B cell (primary cell): ENCODE results near the gene CCL23. TPM values are rescaled to one million over a fixed set of nuclear protein-coding genes. Genes with fewer than 3 reads are reported as not detected.

Source experiments
- ATAC-seq: fragments of 200-7000 bp; cut with Tn5 transposase; one replicate; pipeline ENCODE4 v1.10.0; 2021; ENCODE audit warnings: low read depth, mild to moderate bottlenecking, moderate number of reproducible peaks, moderate library complexity
- CTCF ChIA-PET: fragments of 350-600 bp; sonication (Branson Sonifier 250); formaldehyde crosslinking; loops from one replicate; lab custom pipeline; 2021; ENCODE audit warnings: antibody characterized with exemption, inconsistent platforms; lab: Charles Lee
- POLR2A ChIA-PET: fragments of 350-600 bp; sonication (Branson Sonifier 250); formaldehyde crosslinking; loops from one replicate; lab custom pipeline; 2021; ENCODE audit warnings: antibody characterized with exemption; lab: Charles Lee
- DNase-seq: peaks from one replicate; pipeline ENCODE4 v3.0.0; 2013
- H2AFZ ChIP-seq: 2 replicates; pipeline ENCODE4 v1.6.1; 2012; ENCODE audit warnings: mild to moderate bottlenecking, low read depth, low read length; ENCODE audit not compliant: insufficient read depth, poor library complexity, severe bottlenecking
- H3K27ac ChIP-seq, 2 donors: 1 replicate in 1 of 2; 2 replicates in 1 of 2; pipeline ENCODE4 v1.5.1; 2012 to 2013; ENCODE audit warnings: low read length in 2 of 2, mild to moderate bottlenecking in 2 of 2, moderate library complexity in 1 of 2
- H3K27me3 ChIP-seq, 4 experiments: fragments of 200-600 bp in 1 of 4; sonication (generic) in 1 of 4; replicated peaks in 1 of 4; 1 replicate in 2 of 4; 2 replicates in 2 of 4; pipeline versions ENCODE4 v1.6.1 to v1.7.0; 2013 to 2016; ENCODE audit warnings: low read length in 3 of 4, mild to moderate bottlenecking in 2 of 4, mixed read lengths in 1 of 4, moderate library complexity in 1 of 4; ENCODE audit not compliant: insufficient read depth in 4 of 4, control insufficient read depth in 3 of 4; ENCODE audit errors: control extremely low read depth in 1 of 4
- H3K36me3 ChIP-seq, 2 experiments: replicated peaks in 1 of 2; 1 replicate in 1 of 2; 2 replicates in 1 of 2; pipeline versions ENCODE4 v1.6.1 to v1.7.1; 2013; ENCODE audit warnings: low read length in 1 of 2; ENCODE audit not compliant: insufficient read depth in 2 of 2, control insufficient read depth in 1 of 2; ENCODE audit errors: control extremely low read depth in 1 of 2, extremely low read depth in 1 of 2
- H3K4me1 ChIP-seq, 2 donors: fragments of 200-600 bp in 1 of 2; sonication (generic) in 1 of 2; 1 replicate in 1 of 2; 2 replicates in 1 of 2; pipeline versions ENCODE4 v1.5.1 to v1.6.1; 2013 to 2017; ENCODE audit warnings: low read length in 2 of 2; ENCODE audit not compliant: control insufficient read depth in 2 of 2, insufficient read depth in 2 of 2
- H3K4me2 ChIP-seq: replicated peaks from 2 replicates; pipeline ENCODE3; 2012; ENCODE audit warnings: mild to moderate bottlenecking, low read depth, low read length; ENCODE audit not compliant: poor library complexity, severe bottlenecking
- H3K4me3 ChIP-seq, 5 experiments: fragments of 200-600 bp in 1 of 5; sonication (generic) in 1 of 5; 1 replicate in 3 of 5; 2 replicates in 2 of 5; pipeline versions ENCODE4 v1.5.1 to v1.7.0; 2011 to 2016; ENCODE audit warnings: low read length in 4 of 5, mild to moderate bottlenecking in 4 of 5, low read depth in 2 of 5, control low read depth in 1 of 5, moderate library complexity in 1 of 5; ENCODE audit not compliant: insufficient read depth in 1 of 5; ENCODE audit errors: control extremely low read depth in 1 of 5, extremely low read depth in 1 of 5
- H3K79me2 ChIP-seq: fragments of 200-600 bp; sonication (generic); one replicate; pipeline ENCODE4 v1.6.0; 2016; ENCODE audit warnings: low read length; ENCODE audit not compliant: control insufficient read depth, insufficient read depth
- H3K9ac ChIP-seq: fragments of 200-600 bp; sonication (generic); 2 replicates; pipeline ENCODE4 v1.6.1; 2017; ENCODE audit warnings: mild to moderate bottlenecking, low read length, moderate library complexity
- H3K9me3 ChIP-seq, 3 donors: one replicate each; pipeline versions ENCODE4 v1.6.1 to v1.7.1; 2013; ENCODE audit warnings: low read length in 2 of 3; ENCODE audit not compliant: control insufficient read depth in 2 of 3, insufficient read depth in 1 of 3; ENCODE audit errors: control extremely low read depth in 1 of 3
- H4K20me1 ChIP-seq: 2 replicates; pipeline ENCODE4 v1.6.0; 2012; ENCODE audit warnings: mild to moderate bottlenecking, low read length; ENCODE audit not compliant: insufficient read depth, control insufficient read depth, poor library complexity, severe bottlenecking
- H3K27ac Mint-ChIP-seq: one replicate; pipeline ENCODE4 v1.8.0; 2021; ENCODE audit warnings: mixed read lengths
- H3K27me3 Mint-ChIP-seq: one replicate; pipeline ENCODE4 v1.8.0; 2021; ENCODE audit warnings: mixed read lengths
- H3K4me1 Mint-ChIP-seq: one replicate; pipeline ENCODE4 v1.8.0; 2021; ENCODE audit warnings: mixed read lengths
- H3K4me3 Mint-ChIP-seq: one replicate; pipeline ENCODE4 v1.8.0; 2021; ENCODE audit warnings: mixed read lengths
- H3K9me3 Mint-ChIP-seq: one replicate; pipeline ENCODE4 v1.8.0; 2022; ENCODE audit warnings: mixed read lengths; ENCODE audit not compliant: insufficient read depth
- EZH2 ChIP-seq: IDR thresholded peaks from 2 replicates; pipeline ENCODE4 v1.6.1; 2012; ENCODE audit warnings: borderline replicate concordance, low read depth, mild to moderate bottlenecking, moderate library complexity, low read length; ENCODE audit not compliant: insufficient read depth, poor library complexity, severe bottlenecking
- WGBS: methylation state at CpG from one replicate; pipeline ENCODE4 v1.1.5; 2013; ENCODE audit warnings: missing lambda C conversion rate; ENCODE audit not compliant: insufficient coverage; 5-methylcytosine and 5-hydroxymethylcytosine counted together
- intact Hi-C: fragments of 100-400 bp; cut with micrococcal nuclease; formaldehyde crosslinking; loops from one replicate; pipeline ENCODE4 v1.10.0; 2022
- polyA plus RNA-seq: library from polyadenylated mRNA; depleted of rRNA; stranded (reverse); fragments of >200 nt; gene quantifications from 2 replicates; pipeline ENCODE4 v1.2.3, GENCODE V29; 2012
- total RNA-seq, 2 donors: library from RNA; stranded (reverse); fragments of 120-200 nt in 1 of 2; gene quantifications; 1 replicate in 1 of 2; 2 replicates in 1 of 2; pipeline versions ENCODE4 v1.2.3 to v1.2.4, GENCODE V29; 2013 to 2022
- TF ChIP-seq, protein P1 (sequence below): fragments of 200-600 bp; IDR thresholded peaks from one replicate; pipeline ENCODE4 v1.8.0; 2022; ENCODE audit warnings: antibody characterized with exemption, mild to moderate bottlenecking

CCL23 gene
- total and polyA plus RNA-seq, 2 donors (not counting 1 experiment from before 2014, with no cell fraction given), result 0.61 TPM; not detected in 1

- Histone ChIP-seq H4K20me1 (no peaks in the 10 kb centered on the region), H3K27ac (no peak overlapping the region), H3K4me2 (no peak overlapping the region), H3K36me3 (no peaks in the 10 kb centered on the region), H3K79me2 (no peaks in the 10 kb centered on the region), H3K4me3 (no peak overlapping the region), H2AFZ (no peak overlapping the region), H3K9ac (no peak overlapping the region), H3K4me1 (peaks cover 13 to 17% of the 10 kb centered on the region in 2 donors), H3K27me3 (peaks cover 0 to 7% (median 3%) of the 10 kb centered on the region in 4 experiments), H3K9me3 (no peaks in the 10 kb centered on the region)
- Mint-ChIP-seq H3K27me3 (peaks cover 13% of the 10 kb centered on the region), H3K27ac (no peak overlapping the region), H3K4me3 (no peak overlapping the region), H3K9me3 (no peaks in the 10 kb centered on the region), H3K4me1 (peaks cover 19% of the 10 kb centered on the region)
- ATAC-seq (no peak), DNase-seq (no peak)
- CTCF ChIA-PET, result interaction anchor here (1.9 kb wide), 1 partner anchor 113 kb away, joined by 6 read pairs; no protein-coding TSS in a partner anchor
- intact Hi-C loops, result no loop called here
- WGBS, result no CpG with 5 or more reads among the region's 4 CpGs
- POLR2A ChIA-PET, result no interaction called here
- no peak for TF ChIP-seq EZH2
- TF ChIP-seq, protein P1, sequence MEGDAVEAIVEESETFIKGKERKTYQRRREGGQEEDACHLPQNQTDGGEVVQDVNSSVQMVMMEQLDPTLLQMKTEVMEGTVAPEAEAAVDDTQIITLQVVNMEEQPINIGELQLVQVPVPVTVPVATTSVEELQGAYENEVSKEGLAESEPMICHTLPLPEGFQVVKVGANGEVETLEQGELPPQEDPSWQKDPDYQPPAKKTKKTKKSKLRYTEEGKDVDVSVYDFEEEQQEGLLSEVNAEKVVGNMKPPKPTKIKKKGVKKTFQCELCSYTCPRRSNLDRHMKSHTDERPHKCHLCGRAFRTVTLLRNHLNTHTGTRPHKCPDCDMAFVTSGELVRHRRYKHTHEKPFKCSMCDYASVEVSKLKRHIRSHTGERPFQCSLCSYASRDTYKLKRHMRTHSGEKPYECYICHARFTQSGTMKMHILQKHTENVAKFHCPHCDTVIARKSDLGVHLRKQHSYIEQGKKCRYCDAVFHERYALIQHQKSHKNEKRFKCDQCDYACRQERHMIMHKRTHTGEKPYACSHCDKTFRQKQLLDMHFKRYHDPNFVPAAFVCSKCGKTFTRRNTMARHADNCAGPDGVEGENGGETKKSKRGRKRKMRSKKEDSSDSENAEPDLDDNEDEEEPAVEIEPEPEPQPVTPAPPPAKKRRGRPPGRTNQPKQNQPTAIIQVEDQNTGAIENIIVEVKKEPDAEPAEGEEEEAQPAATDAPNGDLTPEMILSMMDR, result no peak
Observed at GRCh38 chr17:36036235-36036634, 18.5 kb upstream of the CCL23 start.

GRCh38 chr17:36034127-36034526 is 16.4 kb upstream of the CCL23 start:
- no peak for TF ChIP-seq EZH2
- TF ChIP-seq, protein P1, result no peak
- CTCF ChIA-PET, result interaction anchor here (1.1 to 1.9 kb wide), 2 partner anchors 65 to 115 kb away, joined by 3 to 6 read pairs; no protein-coding TSS in a partner anchor
- no peak overlapping the region for H3K4me3 Mint-ChIP-seq
- intact Hi-C loops, result no loop called here
- no peaks in the 10 kb centered on the region for H3K36me3 ChIP-seq
- H3K9me3 Mint-ChIP-seq, result no peaks in the 10 kb centered on the region
- H3K27ac Mint-ChIP-seq, result no peak overlapping the region
- peak overlapping the region; percentile 0 for H3K4me2 ChIP-seq
- H3K4me3 ChIP-seq, result no peak overlapping the region
- H3K79me2 ChIP-seq, result no peaks in the 10 kb centered on the region
- peaks cover 19% of the 10 kb centered on the region for H3K4me1 Mint-ChIP-seq
- H2AFZ ChIP-seq, result no peak overlapping the region
- peaks cover 13 to 17% of the 10 kb centered on the region in 2 donors for H3K4me1 ChIP-seq
- POLR2A ChIA-PET, result no interaction called here
- H4K20me1 ChIP-seq, result no peaks in the 10 kb centered on the region
- H3K9me3 ChIP-seq, result no peaks in the 10 kb centered on the region
- 0% methylated on average over 2 of the region's 3 CpGs for WGBS
- ATAC-seq (peak; percentile 43), DNase-seq (peak; percentile 43)
- no peak overlapping the region for H3K27ac ChIP-seq
- H3K27me3 Mint-ChIP-seq, result peaks cover 28% of the 10 kb centered on the region
- peaks cover 0 to 12% (median 3%) of the 10 kb centered on the region in 4 experiments for H3K27me3 ChIP-seq
- no peak overlapping the region for H3K9ac ChIP-seq
